HEK293 (cell line): Measurements from ENCODE around the gene PPDPF.

Source experiments
- CTCF ChIA-PET: fragments of 350-600 bp; formaldehyde crosslinking; extraction: SDS; loops from one replicate; lab custom pipeline; 2021; ENCODE audit warnings: antibody characterized with exemption; lab: Yijun Ruan, JAX
- POLR2A ChIA-PET: fragments of 300-600 bp; formaldehyde crosslinking; extraction: SDS; loops from one replicate; lab custom pipeline; 2020; ENCODE audit warnings: antibody characterized with exemption, inconsistent platforms; lab: Yijun Ruan, JAX
- H3K27ac ChIP-seq: fragments of 200-500 bp; sonication (Bioruptor generic); 2 replicates; pipeline ENCODE4 v1.5.1; 2014; ENCODE audit warnings: low read depth, low read length, control low read depth, inconsistent platforms; ENCODE audit errors: extremely low read depth
- H3K36me3 ChIP-seq, 2 experiments: fragments of 200-500 bp in 1 of 2; sonication (Bioruptor generic) in 1 of 2; 1 replicate in 1 of 2; 2 replicates in 1 of 2; pipeline ENCODE4 v1.5.1; 2014 to 2017; ENCODE audit warnings: inconsistent platforms in 2 of 2, low read length in 2 of 2; ENCODE audit not compliant: control insufficient read depth in 2 of 2, insufficient read depth in 1 of 2
- H3K4me1 ChIP-seq: fragments of 200-500 bp; sonication (Bioruptor generic); 2 replicates; pipeline ENCODE4 v1.5.1; 2014; ENCODE audit warnings: mild to moderate bottlenecking, low read length, inconsistent platforms; ENCODE audit not compliant: control insufficient read depth, insufficient read depth
- H3K4me3 ChIP-seq: 2 replicates; pipeline ENCODE4 v1.5.1; 2011; ENCODE audit warnings: low read depth, mild to moderate bottlenecking, control low read depth, low read length, moderate library complexity
- H3K9me3 ChIP-seq: fragments of 200-500 bp; sonication (Bioruptor generic); 2 replicates; pipeline ENCODE4 v1.5.1; 2014; ENCODE audit warnings: low read depth, low read length, inconsistent platforms; ENCODE audit not compliant: control insufficient read depth, insufficient read depth
- GLI2 ChIP-seq: fragments of 450-650 bp; formaldehyde crosslinking; IDR thresholded peaks from 2 replicates; pipeline ENCODE4; 2017; ENCODE audit warnings: missing biosample characterization, missing genetic modification characterization, low read depth, borderline replicate concordance
- KLF1 ChIP-seq: fragments of 450-650 bp; formaldehyde crosslinking; IDR thresholded peaks from 2 replicates; pipeline ENCODE4 v1.5.1; 2016; ENCODE audit warnings: missing biosample characterization, missing genetic modification characterization
- KLF8 ChIP-seq: fragments of 450-650 bp; formaldehyde crosslinking; IDR thresholded peaks from 2 replicates; pipeline ENCODE4 v1.5.1; 2016; ENCODE audit warnings: missing biosample characterization, missing genetic modification characterization
- KLF9 ChIP-seq: fragments of 450-650 bp; formaldehyde crosslinking; IDR thresholded peaks from 2 replicates; pipeline ENCODE4 v1.5.1; 2016; ENCODE audit warnings: missing biosample characterization, missing genetic modification characterization, low read depth
- PATZ1 ChIP-seq: fragments of 450-650 bp; formaldehyde crosslinking; IDR thresholded peaks from 2 replicates; pipeline ENCODE4 v1.5.1; 2016; ENCODE audit warnings: missing biosample characterization, missing genetic modification characterization
- PRDM1 ChIP-seq: fragments of 450-650 bp; formaldehyde crosslinking; IDR thresholded peaks from 2 replicates; pipeline ENCODE4; 2016; ENCODE audit warnings: missing biosample characterization, missing genetic modification characterization
- PRDM6 ChIP-seq: fragments of 450-650 bp; formaldehyde crosslinking; IDR thresholded peaks from 2 replicates; pipeline ENCODE4 v1.5.1; 2017; ENCODE audit warnings: missing biosample characterization, missing genetic modification characterization
- SALL2 ChIP-seq: fragments of 450-650 bp; formaldehyde crosslinking; IDR thresholded peaks from 2 replicates; pipeline ENCODE4 v1.5.0; 2017; ENCODE audit warnings: missing biosample characterization, mild to moderate bottlenecking, missing genetic modification characterization, borderline replicate concordance
- SP2 ChIP-seq: fragments of 450-650 bp; formaldehyde crosslinking; IDR thresholded peaks from 2 replicates; pipeline ENCODE4 v1.5.1; 2016; ENCODE audit warnings: missing biosample characterization, missing genetic modification characterization
- SP3 ChIP-seq: fragments of 450-650 bp; formaldehyde crosslinking; IDR thresholded peaks from 2 replicates; pipeline ENCODE4 v1.5.1; 2016; ENCODE audit warnings: missing biosample characterization, missing genetic modification characterization
- ZEB2 ChIP-seq: fragments of 450-650 bp; formaldehyde crosslinking; IDR thresholded peaks from 2 replicates; pipeline ENCODE4 v1.5.1; 2016; ENCODE audit warnings: missing biosample characterization, missing genetic modification characterization
- ZNF10 ChIP-seq: fragments of 450-650 bp; formaldehyde crosslinking; IDR thresholded peaks from 2 replicates; pipeline ENCODE4 v1.5.1; 2017; ENCODE audit warnings: missing biosample characterization, missing genetic modification characterization
- ZNF146 ChIP-seq: fragments of 450-650 bp; formaldehyde crosslinking; IDR thresholded peaks from 2 replicates; pipeline ENCODE4 v1.5.1; 2016; ENCODE audit warnings: missing biosample characterization, missing genetic modification characterization
- ZNF157 ChIP-seq: fragments of 450-650 bp; formaldehyde crosslinking; IDR thresholded peaks from 2 replicates; pipeline ENCODE4 v1.5.1; 2016; ENCODE audit warnings: missing biosample characterization, missing genetic modification characterization
- ZNF18 ChIP-seq: fragments of 450-650 bp; formaldehyde crosslinking; IDR thresholded peaks from 2 replicates; pipeline ENCODE4 v1.5.1; 2016; ENCODE audit warnings: missing biosample characterization, missing genetic modification characterization
- ZNF202 ChIP-seq: fragments of 450-650 bp; formaldehyde crosslinking; IDR thresholded peaks from 2 replicates; pipeline ENCODE4 v1.5.1; 2016; ENCODE audit warnings: missing biosample characterization, missing genetic modification characterization, borderline replicate concordance
- ZNF214 ChIP-seq: fragments of 450-650 bp; formaldehyde crosslinking; IDR thresholded peaks from 2 replicates; pipeline ENCODE4 v1.5.1; 2017; ENCODE audit warnings: missing biosample characterization, mild to moderate bottlenecking, missing genetic modification characterization, borderline replicate concordance
- ZNF341 ChIP-seq: fragments of 450-650 bp; formaldehyde crosslinking; IDR thresholded peaks from 2 replicates; pipeline ENCODE4; 2016; ENCODE audit warnings: low read depth, missing biosample characterization, missing genetic modification characterization
- ZNF366 ChIP-seq: fragments of 450-650 bp; formaldehyde crosslinking; conservative IDR thresholded peaks from 2 replicates; pipeline ENCODE4 v1.5.1; 2016; ENCODE audit warnings: missing biosample characterization, missing genetic modification characterization
- ZNF449 ChIP-seq: fragments of 450-650 bp; formaldehyde crosslinking; IDR thresholded peaks from 2 replicates; pipeline ENCODE4 v1.5.1; 2017; ENCODE audit warnings: missing biosample characterization, mild to moderate bottlenecking, missing genetic modification characterization, moderate library complexity
- ZNF555 ChIP-seq: fragments of 450-650 bp; formaldehyde crosslinking; conservative IDR thresholded peaks from 2 replicates; pipeline ENCODE4 v1.5.1; 2017; ENCODE audit warnings: missing biosample characterization, mild to moderate bottlenecking, missing genetic modification characterization, inconsistent platforms
- ZNF623 ChIP-seq: fragments of 450-650 bp; formaldehyde crosslinking; IDR thresholded peaks from 2 replicates; pipeline ENCODE4 v1.5.1; 2016; ENCODE audit warnings: missing biosample characterization, missing genetic modification characterization
- ZNF701 ChIP-seq: fragments of 450-650 bp; formaldehyde crosslinking; IDR thresholded peaks from 2 replicates; pipeline ENCODE4 v1.5.1; 2016; ENCODE audit warnings: missing biosample characterization, missing genetic modification characterization
- ZNF747 ChIP-seq: fragments of 450-650 bp; formaldehyde crosslinking; IDR thresholded peaks from 2 replicates; pipeline ENCODE4 v1.5.1; 2016; ENCODE audit warnings: missing biosample characterization, missing genetic modification characterization

PPDPF gene

GRCh38 chr20:63553251-63553932 lies 32.8 kb downstream of the PPDPF start:
- no peaks in the 10 kb centered on the region for H3K9me3 ChIP-seq
- TF ChIP-seq ZNF18 (0 out of 2 replicates have a peak, but pooled peaks have one; percentile 39), ZNF701 (tag by site-specific recombination) (no peak), PRDM1 (no peak), SP3 (peak; percentile 93), ZNF146 (tag by site-specific recombination) (no peak), KLF8 (tag by site-specific recombination) (peak; percentile 85), ZNF157 (tag by site-specific recombination) (no peak), ZNF555 (tag by site-specific recombination) (no peak), ZNF623 (no peak), KLF1 (tag by site-specific recombination) (peak; percentile 36), GLI2 (tag by site-specific recombination) (no peak), SP2 (peak; percentile 65), SALL2 (tag by site-specific recombination) (no peak), PRDM6 (tag by site-specific recombination) (no peak), ZNF202 (tag by site-specific recombination) (no peak), ZNF341 (peak; percentile 43; the same call in 1 of the 2 replicates), ZNF747 (no peak), ZNF449 (tag by site-specific recombination) (no peak), ZEB2 (tag by site-specific recombination) (0 out of 2 replicates have a peak, but pooled peaks have one; percentile 3), ZNF214 (tag by site-specific recombination) (no peak), KLF9 (tag by site-specific recombination) (peak; percentile 44; the same call in 1 of the 2 replicates), PATZ1 (tag by site-specific recombination) (peak; percentile 37), ZNF10 (tag by site-specific recombination) (no peak), ZNF366 (tag by site-specific recombination) (no peak)
- H3K4me1 ChIP-seq: 0 out of 2 replicates have a peak, but pooled peaks cover 2% of the 10 kb centered on the region
- ChIA-PET POLR2A (interaction anchor here (0.8 to 1.2 kb wide), 4 partner anchors 16 to 105 kb away, joined by 3 to 5 read pairs (median 4); partner anchors contain the start of genes HELZ2, PTK6 and RTEL1), CTCF (no interaction called here)
- no peaks in the 10 kb centered on the region for H3K36me3 ChIP-seq
- peak overlapping the region; percentile 27 for H3K4me3 ChIP-seq
- H3K27ac ChIP-seq: no peak overlapping the region; the same call in 1 of the 2 replicates
